HG03378 (cell line): Measurements from ENCODE around the gene LMO4.

ENCODE experiments used
- ATAC-seq: cut with Tn5 transposase; IDR thresholded peaks from one replicate; pipeline ENCODE4 v1.9.1; 2021; ENCODE audit warnings: mild to moderate bottlenecking, moderate library complexity; ENCODE audit not compliant: unreplicated experiment

The LMO4 gene

DNA sequence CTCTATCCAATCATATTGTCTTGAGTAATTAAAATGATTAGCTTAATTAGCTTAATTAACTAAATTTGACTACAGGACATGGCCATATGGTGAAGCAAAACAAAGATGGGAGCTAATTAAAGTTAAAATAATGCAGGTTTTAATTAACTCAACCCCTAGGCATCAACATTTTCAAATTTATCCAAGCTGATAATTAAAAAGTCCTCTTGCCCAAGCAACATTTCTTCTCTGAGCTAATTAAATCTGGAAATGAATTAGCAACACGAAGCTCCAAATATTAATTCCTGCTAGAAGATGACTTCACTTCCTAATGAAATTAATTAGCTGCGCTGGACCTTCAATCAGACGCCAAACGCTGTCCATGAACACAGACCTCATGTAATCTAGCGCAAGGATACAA, 27.9 kb downstream of the LMO4 start:
- ATAC-seq = no peak

GRCh38 chr1:87358219-87358618, 29.5 kb downstream of the LMO4 start:
- ATAC-seq = no peak

DNA sequence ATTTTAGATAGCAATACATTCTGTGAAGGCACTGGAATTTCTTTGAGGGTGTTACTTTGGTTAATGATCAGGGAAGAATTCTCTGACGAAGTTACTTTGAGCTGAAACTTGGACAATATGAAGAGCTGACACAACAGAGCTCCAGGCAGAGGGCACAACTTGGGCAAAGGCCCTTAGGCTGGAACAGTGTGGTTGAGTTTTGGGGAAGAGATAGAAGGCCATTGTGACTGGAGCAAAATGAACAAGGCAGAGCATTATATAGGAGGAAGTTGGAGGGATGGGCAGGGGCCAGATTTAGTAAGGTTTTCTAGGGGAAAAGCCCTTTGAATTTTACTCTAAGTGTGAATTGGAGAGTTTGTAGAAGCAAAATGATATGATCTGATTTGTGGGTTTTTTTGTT, 30.9 kb downstream of the LMO4 start:
- no peak for ATAC-seq

DNA sequence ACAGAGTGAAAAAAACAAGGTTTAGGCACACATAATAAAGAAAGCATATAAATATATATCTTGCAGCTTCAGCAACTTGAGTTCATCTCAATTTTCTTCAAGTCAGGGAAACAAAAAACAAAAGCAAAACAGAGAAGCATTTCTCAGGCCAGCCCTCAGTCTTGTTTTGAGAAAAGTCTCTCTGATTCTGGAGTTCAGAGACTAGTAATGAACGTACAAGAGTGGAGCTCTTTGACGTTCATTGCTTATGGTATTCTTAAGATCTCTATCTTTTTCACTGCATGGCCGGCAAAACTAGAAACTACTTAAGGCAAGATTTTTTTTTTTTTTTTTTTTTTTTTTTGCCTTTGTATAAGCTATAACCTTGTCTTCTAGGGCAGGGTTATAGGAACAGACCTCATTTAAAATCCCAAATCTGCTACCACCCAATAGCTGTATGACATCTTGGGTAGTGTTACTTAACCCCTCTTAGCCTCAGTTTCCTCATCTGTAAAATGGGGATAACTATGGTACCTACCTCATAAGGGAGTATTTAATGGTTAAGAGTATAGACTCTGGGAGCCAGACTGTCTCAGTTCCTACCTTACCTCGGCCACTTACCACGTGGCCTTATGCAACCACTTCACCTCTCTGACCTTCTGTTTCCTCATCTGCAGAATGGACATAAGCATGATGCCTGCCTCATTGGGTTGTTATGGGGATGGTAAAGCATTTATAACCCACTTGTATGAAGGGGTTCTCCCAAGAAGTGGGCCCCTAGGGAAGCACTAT, 33.6 kb downstream of the LMO4 start:
- no peak for ATAC-seq

DNA sequence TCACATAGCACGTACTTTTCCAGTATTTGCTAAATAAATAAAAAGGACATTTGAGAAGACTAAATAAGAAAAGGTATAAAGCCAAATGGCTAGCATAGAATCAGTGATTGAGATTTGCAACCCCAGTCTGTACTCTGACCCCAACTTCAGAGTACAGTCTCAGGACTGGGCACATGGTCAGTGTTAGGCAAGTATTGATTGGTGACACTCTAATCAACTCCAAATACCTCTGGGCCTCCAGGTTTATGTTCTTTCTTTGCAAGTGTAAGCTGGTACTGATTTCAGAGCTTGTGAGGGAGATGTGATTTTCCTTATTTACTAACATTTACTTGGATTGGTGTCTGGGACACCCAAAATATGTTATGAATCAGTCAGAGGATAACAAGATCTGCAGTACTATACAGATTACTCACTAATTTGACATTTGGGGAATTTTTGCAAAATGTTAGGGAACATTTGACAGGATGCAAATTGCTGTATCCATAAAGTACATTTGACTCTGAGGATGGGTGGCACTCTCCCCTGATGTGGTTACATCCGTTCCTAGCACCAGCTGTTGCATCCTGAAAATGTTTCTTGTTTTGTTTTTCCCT, 34.2 kb downstream of the LMO4 start:
- no peak for ATAC-seq

GRCh38 chr1:87367549-87367948, 38.9 kb downstream of the LMO4 start:
- no peak for ATAC-seq

GRCh38 chr1:87368907-87369306, 40.2 kb downstream of the LMO4 start:
- ATAC-seq = no peak

DNA sequence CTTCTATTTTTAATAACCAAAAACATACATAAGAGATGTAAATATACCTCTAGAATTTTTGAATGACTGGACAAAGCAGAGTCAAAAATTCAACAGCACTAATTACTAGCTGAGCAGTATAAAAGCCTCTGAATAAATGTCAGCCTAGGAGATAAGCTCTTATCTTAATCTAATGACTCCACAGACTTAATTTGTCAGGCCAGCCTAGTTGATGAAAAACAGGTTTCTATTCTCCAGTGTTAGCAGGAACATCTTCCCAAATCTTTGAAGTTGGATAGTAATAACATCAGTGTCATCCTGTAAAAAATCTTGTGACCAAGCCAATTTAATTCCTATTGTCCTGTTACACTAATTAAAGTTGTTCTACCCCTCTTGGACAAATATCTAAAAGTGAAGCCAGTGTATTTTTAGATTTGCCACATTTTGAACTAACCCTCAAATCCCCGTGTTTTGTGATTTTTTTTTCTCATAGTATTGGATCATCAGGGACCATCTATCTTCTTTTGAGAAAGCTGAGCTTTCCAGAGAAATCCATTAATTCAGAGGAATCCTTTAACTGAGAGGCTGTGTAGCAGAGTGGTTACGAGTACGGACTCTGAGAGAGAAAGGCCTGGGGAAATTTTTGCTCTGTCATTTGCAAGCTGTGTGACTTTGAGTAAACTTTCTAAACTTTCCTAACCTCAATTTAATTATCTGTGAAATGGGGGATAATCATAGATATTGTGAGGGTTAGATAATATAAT, 41.2 kb downstream of the LMO4 start:
- ATAC-seq = no peak

- no peak for ATAC-seq
Measured at GRCh38 chr1:87370544-87370943, 41.9 kb downstream of the LMO4 start.

- no peak for ATAC-seq
Measured at GRCh38 chr1:87379306-87379705, 50.6 kb downstream of the LMO4 start.

- no peak for ATAC-seq
Measured at GRCh38 chr1:87386217-87386790, 57.6 kb downstream of the LMO4 start.

GRCh38 chr1:87388411-87388810, 59.7 kb downstream of the LMO4 start:
- no peak for ATAC-seq

DNA sequence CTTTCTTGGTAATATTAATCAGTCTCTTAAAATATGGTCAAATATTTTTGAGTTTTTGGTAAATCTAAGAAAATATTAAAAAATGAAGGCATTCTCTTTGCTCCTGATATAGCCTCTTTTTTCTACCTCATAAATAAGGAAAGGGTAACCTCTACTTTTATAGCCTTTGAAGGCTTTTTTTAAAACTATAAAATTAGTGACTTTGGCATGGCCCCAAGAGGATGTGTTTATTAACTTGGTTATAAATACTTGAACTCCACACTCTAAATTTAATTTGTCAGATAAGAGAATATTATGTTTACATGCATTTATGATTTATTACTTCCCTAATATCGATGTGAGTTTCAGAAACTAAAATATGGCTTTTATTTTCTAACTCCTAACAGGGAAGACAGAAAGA, 60.3 kb downstream of the LMO4 start:
- no peak for ATAC-seq

- no peak for ATAC-seq
Measured at GRCh38 chr1:87389546-87389945, 60.9 kb downstream of the LMO4 start.

DNA sequence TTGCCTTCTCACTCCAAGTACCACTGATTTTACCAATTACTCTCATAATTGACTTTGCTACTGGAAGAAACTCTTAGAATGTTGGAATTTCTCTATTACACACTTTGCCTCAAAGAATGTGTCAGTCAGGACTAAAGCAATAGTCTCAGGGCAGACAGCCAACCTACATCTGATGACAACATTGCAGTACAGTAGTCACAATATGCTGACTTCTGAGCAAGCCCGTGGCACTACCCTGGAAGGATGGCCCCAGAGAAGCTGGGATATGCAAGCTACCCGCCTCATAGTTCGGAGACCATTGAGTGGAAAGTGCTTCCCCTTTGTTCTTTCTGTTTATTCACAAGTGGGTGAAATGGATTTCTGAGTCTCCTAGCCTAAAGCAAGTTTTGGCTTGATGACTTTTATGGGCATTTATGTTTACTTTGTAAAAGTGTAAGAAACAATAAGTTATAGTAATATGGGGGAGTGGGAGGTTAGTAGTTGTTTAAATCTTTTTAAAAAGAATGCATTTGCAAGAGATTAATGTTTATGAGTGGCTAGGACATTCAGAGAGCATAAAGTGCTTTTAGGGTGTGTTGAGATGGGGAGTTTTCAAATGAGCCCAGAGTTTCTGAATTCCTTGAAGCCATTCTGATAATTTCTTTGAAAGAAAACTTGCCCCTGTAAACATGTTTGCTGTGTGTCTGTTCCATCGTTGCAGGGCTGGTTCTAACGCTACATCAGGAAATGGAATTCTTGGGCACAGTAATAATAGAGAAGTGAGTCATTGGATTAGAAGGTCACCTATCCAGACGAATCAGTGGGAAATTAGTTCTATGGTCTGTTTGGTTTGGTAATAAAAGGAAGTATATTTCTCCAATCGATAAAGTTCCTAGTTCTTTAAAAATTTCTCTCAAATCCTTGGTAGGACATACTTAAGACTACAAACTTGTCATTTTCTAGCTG, 63.8 kb downstream of the LMO4 start:
- no peak for ATAC-seq

DNA sequence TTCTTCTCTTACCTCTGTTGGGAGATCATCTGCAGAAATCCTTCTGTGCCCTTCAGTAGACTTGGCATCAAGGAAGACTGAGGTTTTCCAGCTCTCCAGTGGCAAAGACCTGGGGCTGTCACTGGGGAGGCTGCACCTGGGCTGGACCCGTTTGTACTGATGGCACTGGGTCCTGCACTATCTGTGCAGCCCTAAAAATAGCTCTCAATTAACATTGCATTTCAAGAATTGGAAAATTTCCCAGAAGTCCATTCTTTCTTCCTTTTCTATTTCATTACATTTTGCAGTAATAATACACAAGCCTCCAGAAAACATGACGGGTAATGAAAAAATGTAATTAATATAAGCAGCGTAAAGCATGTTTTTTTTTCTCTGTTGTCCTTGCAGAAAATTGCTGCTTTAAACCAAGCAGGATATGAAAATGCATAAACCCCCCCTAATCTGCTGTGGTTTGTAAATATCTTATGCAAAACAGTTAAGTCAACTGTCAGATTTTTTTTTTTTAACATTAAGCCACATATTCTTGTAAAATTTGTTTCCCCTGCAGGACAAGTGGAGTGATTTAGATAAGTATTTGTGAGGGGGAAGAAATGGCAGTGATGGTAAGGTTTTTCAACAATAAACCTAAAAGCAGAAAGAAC, 64.9 kb downstream of the LMO4 start:
- ATAC-seq = no peak

DNA sequence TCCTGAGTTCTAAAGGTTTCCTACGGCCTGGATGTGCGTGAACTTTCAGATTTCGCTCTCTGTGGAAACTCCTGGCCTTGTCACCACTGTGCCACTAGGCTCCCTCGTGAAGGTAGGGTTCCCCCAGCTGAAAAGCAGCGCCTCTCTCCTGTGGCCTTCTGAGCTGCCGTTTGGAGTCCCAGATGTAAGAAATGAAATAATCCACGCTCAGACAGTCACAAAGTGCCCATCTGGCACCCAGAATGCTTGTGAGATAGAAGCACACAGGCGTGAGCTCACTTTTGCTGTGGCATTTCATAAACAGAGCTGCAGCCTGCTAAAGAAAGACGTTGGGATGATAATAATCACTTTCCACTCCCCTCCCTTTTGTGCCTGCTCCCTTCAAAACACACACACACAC, 65.8 kb downstream of the LMO4 start:
- ATAC-seq = no peak

DNA sequence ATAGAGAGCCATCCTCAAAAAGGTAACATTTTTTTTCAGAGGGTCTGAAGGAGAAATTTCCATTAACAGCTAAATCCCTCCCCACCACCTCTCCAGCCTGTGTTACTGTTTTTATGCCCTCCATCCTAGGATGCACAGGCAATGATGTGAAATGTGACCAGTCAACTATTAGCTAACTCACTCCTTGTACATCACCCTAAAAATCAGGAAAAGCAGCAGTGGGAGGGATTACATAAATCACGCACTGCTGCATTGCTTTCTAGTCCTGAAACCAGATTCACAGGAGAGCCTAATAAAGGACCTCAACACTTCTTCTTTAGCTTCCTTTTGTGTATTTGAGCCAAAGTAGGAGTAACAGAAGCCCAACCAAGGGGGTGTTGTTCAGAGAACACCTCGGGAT, 66.3 kb downstream of the LMO4 start:
- ATAC-seq = no peak
